Nucleus accumbens (tissue), 56 donors: ENCODE data around the gene ISG20.

Source experiments
- DNase-seq, 56 donors: peaks; one replicate each; lab custom pipeline; 2025; lab: John Stamatoyannopoulos, UW

ISG20 gene

DNA sequence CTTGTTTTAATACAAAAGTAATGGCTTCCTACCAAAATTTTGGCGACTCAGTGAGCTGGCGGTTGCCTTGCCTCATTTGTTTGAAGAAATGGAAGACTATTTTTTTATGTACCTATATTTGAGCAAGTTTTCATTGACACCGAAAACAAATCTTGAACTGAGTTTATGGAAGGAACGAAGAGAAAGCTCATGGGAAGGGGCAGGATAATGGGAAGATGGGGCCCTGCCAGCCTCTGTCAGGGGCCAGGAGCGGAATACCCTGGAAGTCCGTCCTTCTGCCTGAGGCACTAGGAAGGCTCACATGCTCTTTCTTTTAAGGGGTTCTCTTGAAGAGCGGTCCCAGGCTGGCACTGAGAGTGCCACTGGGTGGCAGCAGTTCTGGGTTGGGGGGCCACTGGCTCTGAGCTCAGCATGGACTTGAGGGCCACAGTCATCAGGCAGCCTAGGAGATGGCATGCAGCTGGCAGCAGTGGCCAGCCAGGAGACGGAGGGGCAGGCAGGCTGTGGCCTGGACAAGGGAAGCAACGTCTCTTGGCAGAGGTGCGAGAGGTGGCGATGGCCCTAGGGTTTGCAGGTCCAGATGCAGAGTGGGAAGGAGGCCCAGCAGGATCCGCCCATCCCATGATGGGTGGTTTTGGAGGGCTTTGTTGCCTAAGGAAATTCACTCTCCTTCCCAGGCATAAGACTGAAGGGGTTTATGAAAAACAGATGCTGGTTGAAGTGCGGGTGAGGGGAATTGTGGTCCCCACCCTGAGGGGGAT lies 41.6 kb downstream of the ISG20 start:
- peak in 6 of 56 donors; percentile 8 to 50 (median 20) for DNase-seq

DNA sequence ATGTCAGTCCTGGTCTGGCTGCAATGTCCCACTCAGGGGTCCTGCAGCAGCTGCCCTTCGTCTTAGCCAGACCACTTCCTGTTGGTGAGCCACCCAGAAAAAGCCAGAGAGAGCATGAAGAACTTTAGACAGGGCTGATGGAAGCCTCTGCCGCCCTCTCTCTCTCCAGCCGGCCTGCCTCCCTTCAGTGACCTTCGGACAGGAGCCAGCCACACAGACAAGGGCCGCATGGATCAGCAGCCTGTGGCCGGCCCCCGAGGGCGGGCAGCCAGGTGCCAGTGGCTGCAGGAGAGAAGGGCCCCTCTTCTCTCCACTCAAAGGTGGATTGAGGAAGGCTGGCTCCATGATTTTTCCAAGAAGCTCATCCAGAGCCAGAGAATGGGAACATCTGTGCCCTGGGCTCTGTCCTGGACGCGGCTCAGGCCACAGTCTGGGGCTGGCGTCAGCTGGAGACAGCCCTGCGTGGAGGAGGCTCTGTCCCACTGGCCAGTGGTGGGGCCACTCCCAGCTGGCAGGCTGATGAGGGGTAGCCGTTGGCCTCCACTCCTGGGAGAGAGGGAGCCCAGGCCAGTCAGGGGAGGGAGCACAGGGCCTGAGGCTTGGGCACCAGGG lies 42.9 kb downstream of the ISG20 start:
- DNase-seq = peak in 40 of 56 donors; percentile 20 to 81 (median 54)

DNA sequence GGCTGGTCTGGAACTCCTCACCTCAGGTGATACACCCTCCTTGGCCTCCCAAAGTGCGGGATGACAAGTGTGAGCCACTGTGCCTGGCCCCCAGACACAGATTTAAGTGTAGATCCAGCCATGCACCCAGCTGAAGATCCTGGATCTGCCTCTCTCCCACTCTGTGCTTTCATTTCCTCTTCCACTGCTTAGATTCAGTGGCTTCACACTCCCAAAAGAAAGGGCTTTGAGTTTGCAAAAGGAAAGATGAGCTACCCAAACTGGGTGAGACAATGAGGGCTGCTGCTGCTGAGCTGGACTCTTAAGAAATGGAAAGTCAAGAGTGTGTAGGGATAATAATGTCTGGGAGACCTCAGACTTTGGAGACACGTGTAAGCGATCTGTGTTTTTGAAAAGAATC lies 45.5 kb downstream of the ISG20 start:
- no peak for DNase-seq

GRCh38 chr15:88686166-88686565 lies 47.4 kb downstream of the ISG20 start:
- no peak for DNase-seq

DNA sequence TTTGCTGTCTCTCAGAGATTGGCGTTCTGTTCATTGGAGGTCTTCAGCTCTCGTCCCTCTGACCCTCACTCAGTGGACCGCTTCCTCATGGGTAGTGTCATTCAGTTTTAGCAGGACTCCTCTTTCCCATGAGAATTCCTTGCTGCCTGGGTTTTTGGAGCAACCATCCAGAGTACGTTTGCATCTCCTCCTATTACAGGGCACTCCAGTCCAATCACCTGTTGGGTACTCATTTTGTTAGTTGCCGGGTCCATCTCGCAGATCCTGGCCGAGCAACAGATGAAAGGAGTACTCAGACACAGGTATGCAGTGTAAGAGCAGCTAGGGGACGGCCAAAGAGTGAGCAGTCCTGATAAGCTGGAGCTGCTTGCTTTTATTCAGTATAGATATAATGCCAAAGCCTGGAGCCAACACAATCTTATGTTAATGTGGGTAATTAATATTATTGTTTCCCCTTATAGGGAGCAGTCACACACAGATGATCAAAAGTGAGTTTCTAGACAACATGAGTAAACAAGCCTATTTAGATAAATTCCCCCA lies 49.6 kb downstream of the ISG20 start:
- no peak for DNase-seq

DNA sequence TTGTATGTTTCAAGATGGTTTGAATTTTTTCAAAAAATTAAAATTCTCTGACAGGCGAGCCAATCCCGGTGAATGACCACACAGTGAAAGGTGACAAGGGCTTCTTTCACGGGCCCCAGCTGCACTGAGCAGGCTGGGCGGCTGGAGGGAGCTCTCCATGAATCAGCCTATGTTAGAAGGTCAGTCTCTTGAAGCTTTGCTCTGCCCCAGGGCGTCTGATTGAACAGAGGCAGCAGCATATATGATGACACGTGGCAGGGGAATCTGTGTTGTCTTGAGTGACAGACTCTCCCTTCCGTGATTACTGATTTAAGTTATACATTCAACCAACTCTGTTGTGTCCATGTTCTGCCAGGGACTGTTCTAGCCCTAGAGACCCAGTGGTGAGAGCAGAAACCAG lies 51.5 kb downstream of the ISG20 start:
- peak in 27 of 56 donors; percentile 4 to 70 (median 31) for DNase-seq

- DNase-seq = no peak
Measured at GRCh38 chr15:88693191-88693590, 54.4 kb downstream of the ISG20 start.

- no peak for DNase-seq
Measured at GRCh38 chr15:88695101-88695500, 56.3 kb downstream of the ISG20 start.

DNA sequence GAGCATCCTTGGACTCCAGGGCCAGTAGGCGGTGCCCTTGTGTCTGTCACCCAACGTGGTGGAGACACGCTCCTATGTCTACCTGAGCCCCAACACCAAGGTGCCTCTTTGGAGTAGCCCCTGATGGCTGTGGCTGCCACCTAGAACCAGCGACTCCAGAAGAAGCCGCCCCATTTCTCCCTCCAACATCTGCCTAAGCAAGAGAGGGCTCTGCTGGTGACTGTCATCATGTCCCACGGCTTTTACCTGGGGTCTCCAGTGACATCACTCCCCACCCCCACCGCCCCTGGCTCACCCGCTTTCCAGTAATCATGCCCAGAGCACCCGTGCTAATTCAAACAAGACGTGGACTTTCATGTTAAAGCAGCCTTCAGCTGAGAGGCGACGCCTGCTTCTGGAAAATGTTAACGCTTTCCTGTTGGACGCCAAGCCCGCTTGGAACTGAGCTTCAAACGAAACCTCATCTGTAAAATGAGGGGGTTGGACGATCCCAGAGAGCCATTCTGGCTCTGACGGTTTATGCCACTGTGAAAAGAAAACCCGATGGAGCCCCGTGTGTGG lies 57.0 kb downstream of the ISG20 start:
- no peak for DNase-seq

- no peak for DNase-seq
Measured at GRCh38 chr15:88696254-88696653, 57.4 kb downstream of the ISG20 start.

DNA sequence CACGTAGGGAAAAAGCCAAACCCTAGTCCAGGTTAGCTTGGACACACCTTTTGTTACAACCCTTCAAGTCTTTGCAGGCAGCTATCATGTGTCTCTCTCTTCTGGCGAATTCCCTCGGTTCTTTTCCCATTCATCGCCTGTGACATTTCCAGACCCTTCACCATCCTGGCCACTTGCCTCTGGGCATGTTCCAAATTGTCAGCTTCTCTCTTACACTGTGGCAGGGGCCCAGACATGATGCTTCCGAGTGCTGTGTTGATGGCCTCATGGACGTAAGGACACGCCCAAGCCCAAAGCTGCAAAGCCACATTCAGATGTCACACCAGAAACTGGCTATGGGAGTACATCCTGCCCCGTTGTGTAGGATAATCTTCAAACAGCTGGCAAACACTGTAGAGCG lies 58.5 kb downstream of the ISG20 start:
- no peak for DNase-seq

GRCh38 chr15:88699861-88700260 lies 61.0 kb downstream of the ISG20 start:
- DNase-seq = no peak

DNA sequence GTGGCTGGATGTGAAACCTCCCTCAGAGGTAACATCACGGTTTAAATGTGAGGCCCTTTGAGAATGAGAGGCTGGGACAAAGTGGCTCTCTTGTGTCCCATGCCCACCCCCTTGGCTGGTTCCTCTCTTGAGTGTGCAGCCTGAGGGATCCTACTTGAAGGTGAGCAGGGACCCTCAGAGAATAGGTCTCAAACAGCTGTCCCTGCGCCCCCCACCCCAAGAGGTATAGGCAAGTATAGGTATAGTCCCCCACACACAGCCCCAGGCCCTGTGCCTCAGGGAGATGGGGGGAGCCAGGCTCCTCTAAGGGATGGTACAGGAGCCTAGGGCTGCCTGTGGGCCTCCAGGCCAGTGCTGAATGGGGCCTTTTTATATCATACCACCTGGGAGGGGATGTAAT lies 61.9 kb downstream of the ISG20 start:
- DNase-seq = no peak

DNA sequence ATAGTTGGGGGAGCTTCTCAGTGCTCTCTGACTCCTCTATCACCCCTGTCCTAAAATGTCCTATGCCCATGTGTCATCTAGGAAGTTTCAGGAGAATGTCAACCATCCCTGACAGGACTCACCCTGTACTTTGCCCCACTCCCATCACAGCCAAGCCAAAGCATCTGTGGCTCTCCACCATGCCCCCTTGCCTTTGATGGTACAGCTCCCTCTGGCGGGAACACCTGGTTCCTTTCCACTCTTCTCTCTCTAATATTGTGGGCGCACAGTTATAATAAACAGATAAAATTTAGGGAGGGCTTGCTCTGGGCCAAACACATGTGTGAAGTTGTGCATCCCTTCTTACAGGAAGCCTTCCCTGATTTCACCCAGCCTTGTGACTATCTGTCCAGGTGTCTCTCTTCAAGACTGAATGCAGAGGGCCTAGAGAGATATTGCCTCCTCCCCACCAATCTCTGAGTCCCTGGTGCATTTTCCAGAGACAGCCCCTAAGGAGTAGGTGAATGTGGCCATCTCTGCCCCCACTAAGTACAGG lies 62.8 kb downstream of the ISG20 start:
- DNase-seq = no peak

DNA sequence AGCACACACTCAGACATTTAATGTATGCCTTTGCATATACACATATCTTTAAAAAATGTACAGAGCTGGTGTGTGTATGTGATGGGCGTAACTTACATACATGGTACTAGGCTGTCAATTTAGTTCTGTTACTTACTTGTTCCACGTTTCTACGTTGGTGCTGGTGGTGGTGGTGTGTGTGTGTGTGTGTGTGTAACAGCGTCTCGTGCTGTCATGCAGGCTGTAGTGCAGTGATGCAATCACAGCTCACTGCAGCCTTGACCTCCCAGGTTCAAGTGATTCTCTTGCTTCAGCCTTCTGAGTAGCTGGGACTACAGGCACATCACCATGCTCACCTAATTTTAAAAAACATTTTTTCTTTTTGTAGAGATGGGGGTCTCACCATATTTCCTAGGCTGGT lies 64.2 kb downstream of the ISG20 start:
- DNase-seq = no peak

DNA sequence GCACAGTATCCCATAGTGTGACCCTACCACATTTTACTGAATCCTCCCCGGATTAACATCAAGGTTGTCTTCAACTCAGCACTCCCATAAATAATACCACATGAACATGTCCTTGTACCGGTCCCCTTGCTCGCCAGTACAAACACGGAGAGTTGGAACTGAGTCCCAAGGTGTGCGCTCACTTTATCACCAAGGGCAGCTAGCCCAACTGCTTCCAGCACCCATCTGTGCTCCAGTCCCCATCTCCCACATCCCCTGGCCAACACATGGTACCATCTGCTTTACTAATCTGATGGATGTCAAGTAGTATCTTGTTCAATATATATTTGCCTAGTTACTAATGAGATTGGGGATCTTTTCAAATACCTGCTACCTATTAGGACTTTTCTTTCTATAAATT lies 64.7 kb downstream of the ISG20 start:
- DNase-seq = no peak

- DNase-seq = peak in 39 of 56 donors; percentile 9 to 83 (median 43)
Measured at GRCh38 chr15:88704791-88705768, 66.3 kb downstream of the ISG20 start.

GRCh38 chr15:88705769-88706165 lies 67.0 kb downstream of the ISG20 start:
- no peak for DNase-seq
